ENCODE data around the gene COL24A1.
A peak's percentile ranks its signal among the peaks of the same experiment; 100 is the strongest.
"Not testable (repeated sequence)": the region's sequence is repeated elsewhere in the genome, so short reads cannot be mapped to it uniquely, and the experiment has no call there.

Gene COL24A1

GRCh38 chr1:85801520-85801919 lies 355.1 kb downstream of the COL24A1 start:
- no peak for DNase-seq (ENCODE audit: low spot score)

GRCh38 chr1:85799737-85800136 lies 356.8 kb downstream of the COL24A1 start:
- DNase-seq (ENCODE audit: low spot score): no peak

- no peak for DNase-seq (ENCODE audit: low spot score)
These were observed 358.2 kb downstream of the COL24A1 start for GRCh38 chr1:85798419-85798818.

GRCh38 chr1:85777021-85777420 lies 379.6 kb downstream of the COL24A1 start:
- DNase-seq (ENCODE audit: low spot score): not testable (repeated sequence)

- DNase-seq (ENCODE audit: low spot score): no peak
These were observed 393.8 kb downstream of the COL24A1 start for GRCh38 chr1:85762804-85763203.

- DNase-seq (ENCODE audit: low spot score): no peak
These were observed 399.7 kb downstream of the COL24A1 start for GRCh38 chr1:85756864-85757263.

- no peak for DNase-seq (ENCODE audit: low spot score)
These were observed 408.5 kb downstream of the COL24A1 start for GRCh38 chr1:85748120-85748519.

GRCh38 chr1:85746777-85747176 lies 409.8 kb downstream of the COL24A1 start:
- no peak for DNase-seq (ENCODE audit: low spot score)

- DNase-seq (ENCODE audit: low spot score): no peak
These were observed 412.8 kb downstream of the COL24A1 start for GRCh38 chr1:85743814-85744213.

GRCh38 chr1:85734931-85735330 lies 421.6 kb downstream of the COL24A1 start:
- no peak for DNase-seq (ENCODE audit: low spot score)

GRCh38 chr1:85718678-85719340 lies 437.8 kb downstream of the COL24A1 start:
- DNase-seq (ENCODE audit: low spot score): no peak

- DNase-seq (ENCODE audit: low spot score): not testable (repeated sequence)
These were observed 442.0 kb downstream of the COL24A1 start for GRCh38 chr1:85714418-85715114.

GRCh38 chr1:85708829-85709227 lies 447.7 kb downstream of the COL24A1 start:
- DNase-seq (ENCODE audit: low spot score): no peak

GRCh38 chr1:85707990-85708828 lies 448.4 kb downstream of the COL24A1 start, which contains the start of gene ZNHIT6:
Gene ZNHIT6, minus strand, starts transcription at chr1:85708433. Its CDS starts 149 bp downstream, at chr1:85708284.
- DNase-seq (ENCODE audit: low spot score): peak; percentile 78

GRCh38 chr1:85707267-85707989 lies 449.1 kb downstream of the COL24A1 start:
- no peak for DNase-seq (ENCODE audit: low spot score)

GRCh38 chr1:85705940-85706339 lies 450.6 kb downstream of the COL24A1 start:
- no peak for DNase-seq (ENCODE audit: low spot score)

GRCh38 chr1:85700422-85700821 lies 456.1 kb downstream of the COL24A1 start:
- DNase-seq (ENCODE audit: low spot score): no peak

GRCh38 chr1:85697895-85698294 lies 458.7 kb downstream of the COL24A1 start:
- no peak for DNase-seq (ENCODE audit: low spot score)

- no peak for DNase-seq (ENCODE audit: low spot score)
These were observed 463.8 kb downstream of the COL24A1 start for GRCh38 chr1:85692730-85693314.

GRCh38 chr1:85689775-85690404 lies 466.7 kb downstream of the COL24A1 start:
- DNase-seq (ENCODE audit: low spot score): no peak
